Bladder microvascular endothelial cell (primary cell): ENCODE data around the gene TGFA. TPM values are rescaled to one million over a fixed set of nuclear protein-coding genes. Genes with fewer than 3 reads are reported as not detected.

Source experiments
- total RNA-seq: library from RNA; depleted of rRNA; stranded (reverse); fragments of >200 nt; gene quantifications from 2 replicates; pipeline ENCODE4 v1.2.3, GENCODE V29; 2014

The TGFA gene
- total RNA-seq, result 0.32 and 52.2 TPM in 2 replicates

DNA sequence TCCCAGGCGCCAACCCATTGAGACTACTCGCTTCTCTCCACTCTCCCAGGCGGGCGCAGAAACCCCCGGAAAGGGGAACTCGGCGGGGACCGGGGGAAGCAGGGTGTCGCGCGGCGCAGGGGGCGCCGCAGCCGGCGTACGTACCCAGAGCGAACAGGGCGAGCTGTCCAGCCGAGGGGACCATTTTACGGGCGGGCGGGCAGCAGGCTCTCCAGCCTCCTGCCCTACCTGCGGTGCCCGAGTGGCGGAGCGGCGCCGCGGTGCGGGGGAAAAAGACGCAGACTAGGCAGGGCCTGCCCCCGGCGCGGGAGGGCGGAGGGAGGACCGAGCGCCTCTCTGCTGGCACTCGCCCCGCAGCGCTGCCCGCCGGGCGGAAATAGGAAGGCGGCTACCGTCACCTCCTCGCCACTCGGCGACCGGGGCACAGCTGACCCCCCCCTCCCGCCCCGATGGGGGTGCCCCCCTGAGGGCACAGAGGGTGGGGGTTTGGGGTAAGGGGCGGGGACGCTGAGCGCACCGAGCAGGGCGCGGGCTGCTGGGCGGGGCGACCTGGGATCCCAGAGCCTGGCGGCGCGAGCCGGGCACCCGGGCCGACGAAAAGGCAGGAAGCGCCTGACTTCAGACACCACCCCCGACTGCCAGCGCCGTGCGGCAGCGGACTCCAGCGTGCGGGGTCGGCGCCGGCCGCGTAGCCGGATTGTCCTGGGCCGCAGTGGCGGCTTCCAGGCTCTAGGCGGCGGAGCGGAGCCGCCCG is at the start of gene TGFA:
TSS of gene TGFA (minus strand) at position 243 of the 754 bp plus-strand sequence. CDS start at position 184, 59 bp downstream.

Other genes starting within 250 kb of the TGFA start
- gene ADD2, start 214.4 kb upstream of the TGFA start, total RNA-seq, result 4.0 and 4.7 TPM in 2 replicates
- not detected in 2 replicates for gene FIGLA, start 236.8 kb upstream of the TGFA start, total RNA-seq